ENCODE results near the gene UIMC1. TPM values are rescaled to one million over a fixed set of nuclear protein-coding genes. Genes with fewer than 3 reads are reported as not detected.
"Not testable (repeated sequence)": the region's sequence is repeated elsewhere in the genome, so short reads cannot be mapped to it uniquely, and the experiment has no call there.

Gene UIMC1
- total RNA-seq, 1 experiment from 2014 or later = 52.8 TPM

DNA sequence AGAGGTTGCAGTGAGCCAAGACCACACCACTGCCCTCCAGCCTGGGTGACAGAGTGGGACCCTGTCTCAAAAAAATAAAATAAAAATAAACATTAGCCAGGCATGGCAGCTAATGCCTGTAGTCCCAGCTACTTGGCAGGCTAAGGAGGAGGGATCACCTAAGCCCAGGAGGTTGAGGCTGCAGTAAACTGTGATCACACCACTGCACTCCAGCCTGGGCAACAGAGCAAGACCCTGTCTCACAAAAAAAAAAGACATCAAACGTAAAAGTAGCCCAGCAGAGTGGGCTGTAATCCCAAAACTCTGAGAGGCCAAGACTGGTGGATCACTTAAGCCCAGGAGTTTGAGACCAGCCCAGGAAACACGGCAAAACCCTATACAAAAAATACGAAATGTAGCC is 19.0 kb downstream of the UIMC1 start:
- Mint-ChIP-seq H3K4me1 (ENCODE audit: low read depth, unreplicated experiment) (no peaks in the 10 kb centered on the region), H3K27me3 (ENCODE audit: insufficient read depth, unreplicated experiment) (no peaks in the 10 kb centered on the region), H3K36me3 (ENCODE audit: insufficient read depth, unreplicated experiment) (peaks cover 23% of the 10 kb centered on the region), H3K4me3 (ENCODE audit: unreplicated experiment) (no peak overlapping the region), H3K27ac (ENCODE audit: unreplicated experiment) (no peak overlapping the region), H3K9me3 (ENCODE audit: unreplicated experiment) (no peaks in the 10 kb centered on the region)
- intact Hi-C loops (cut with micrococcal nuclease; ENCODE audit: unreplicated experiment) = no loop called here
- no peak for DNase-seq
- Histone ChIP-seq H3K4me1 (peaks cover 4% of the 10 kb centered on the region; the same call in 1 of the 2 replicates), H3K9me3 (peaks cover 3% of the 10 kb centered on the region; the same call in 1 of the 2 replicates), H3K27me3 (replicated peaks; ENCODE audit: control insufficient read depth, insufficient read depth, low read length) (no peaks in the 10 kb centered on the region), H3K4me3 (ENCODE audit: low read depth, low read length) (no peak overlapping the region), H3K36me3 (ENCODE audit: control insufficient read depth, insufficient read depth, low read length) (no peaks in the 10 kb centered on the region)
- TF ChIP-seq, protein P1, sequence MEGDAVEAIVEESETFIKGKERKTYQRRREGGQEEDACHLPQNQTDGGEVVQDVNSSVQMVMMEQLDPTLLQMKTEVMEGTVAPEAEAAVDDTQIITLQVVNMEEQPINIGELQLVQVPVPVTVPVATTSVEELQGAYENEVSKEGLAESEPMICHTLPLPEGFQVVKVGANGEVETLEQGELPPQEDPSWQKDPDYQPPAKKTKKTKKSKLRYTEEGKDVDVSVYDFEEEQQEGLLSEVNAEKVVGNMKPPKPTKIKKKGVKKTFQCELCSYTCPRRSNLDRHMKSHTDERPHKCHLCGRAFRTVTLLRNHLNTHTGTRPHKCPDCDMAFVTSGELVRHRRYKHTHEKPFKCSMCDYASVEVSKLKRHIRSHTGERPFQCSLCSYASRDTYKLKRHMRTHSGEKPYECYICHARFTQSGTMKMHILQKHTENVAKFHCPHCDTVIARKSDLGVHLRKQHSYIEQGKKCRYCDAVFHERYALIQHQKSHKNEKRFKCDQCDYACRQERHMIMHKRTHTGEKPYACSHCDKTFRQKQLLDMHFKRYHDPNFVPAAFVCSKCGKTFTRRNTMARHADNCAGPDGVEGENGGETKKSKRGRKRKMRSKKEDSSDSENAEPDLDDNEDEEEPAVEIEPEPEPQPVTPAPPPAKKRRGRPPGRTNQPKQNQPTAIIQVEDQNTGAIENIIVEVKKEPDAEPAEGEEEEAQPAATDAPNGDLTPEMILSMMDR (IDR thresholded peaks at IDR 0.05; ENCODE audit: insufficient read depth in 1 of 2, low read depth in 1 of 2, low read length in 1 of 2, severe bottlenecking in 1 of 2, unreplicated experiment in 1 of 2) = no peak
- ChIA-PET CTCF (no interaction called here), POLR2A (no interaction called here)
- BruUV-seq (replicated peaks) = no TSS peak

DNA sequence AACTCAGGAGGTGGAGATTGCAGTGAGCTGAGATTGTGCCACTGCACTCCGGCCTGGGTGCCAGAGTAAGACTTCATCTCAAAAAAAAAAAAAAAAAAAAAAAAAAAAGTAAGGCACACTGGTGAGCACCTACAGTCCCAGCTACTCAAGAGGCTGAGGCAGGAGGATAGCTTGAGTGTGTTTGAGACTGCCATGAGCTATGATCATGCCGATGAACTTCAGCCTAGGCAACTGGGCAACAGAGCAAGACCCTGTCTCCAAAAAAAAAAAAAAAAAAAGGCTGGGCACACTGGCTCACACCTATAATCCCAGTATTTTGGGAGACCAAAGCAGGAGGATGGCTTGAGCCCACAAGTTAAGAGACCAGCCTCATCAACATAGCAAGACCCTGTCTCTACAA is 20.3 kb downstream of the UIMC1 start:
- intact Hi-C loops (cut with micrococcal nuclease; ENCODE audit: unreplicated experiment) = no loop called here
- ChIA-PET CTCF (no interaction called here), POLR2A (no interaction called here)
- no peaks in the 10 kb centered on the region; the same call in 1 of the 2 replicates for H3K36me3 ChIP-seq (ENCODE audit: control insufficient read depth, insufficient read depth, low read length)
- Mint-ChIP-seq H3K27me3 (ENCODE audit: insufficient read depth, unreplicated experiment) (no peaks in the 10 kb centered on the region), H3K4me3 (ENCODE audit: unreplicated experiment) (no peak overlapping the region), H3K27ac (ENCODE audit: unreplicated experiment) (no peak overlapping the region), H3K4me1 (ENCODE audit: low read depth, unreplicated experiment) (no peaks in the 10 kb centered on the region), H3K9me3 (ENCODE audit: unreplicated experiment) (no peaks in the 10 kb centered on the region), H3K36me3 (ENCODE audit: insufficient read depth, unreplicated experiment) (peaks cover 29% of the 10 kb centered on the region)
- no peak overlapping the region for H3K4me3 ChIP-seq (ENCODE audit: low read depth, low read length)
- H3K9me3 ChIP-seq = peaks cover 3% of the 10 kb centered on the region; the same call in 1 of the 2 replicates
- no peaks in the 10 kb centered on the region for H3K27me3 ChIP-seq (replicated peaks; ENCODE audit: control insufficient read depth, insufficient read depth, low read length)
- no TSS peak for BruUV-seq (replicated peaks)
- no peak for DNase-seq
- TF ChIP-seq, protein P1 (IDR thresholded peaks at IDR 0.05; ENCODE audit: insufficient read depth in 1 of 2, low read depth in 1 of 2, low read length in 1 of 2, severe bottlenecking in 1 of 2, unreplicated experiment in 1 of 2) = no peak
- peaks cover 4% of the 10 kb centered on the region; the same call in 1 of the 2 replicates for H3K4me1 ChIP-seq

DNA sequence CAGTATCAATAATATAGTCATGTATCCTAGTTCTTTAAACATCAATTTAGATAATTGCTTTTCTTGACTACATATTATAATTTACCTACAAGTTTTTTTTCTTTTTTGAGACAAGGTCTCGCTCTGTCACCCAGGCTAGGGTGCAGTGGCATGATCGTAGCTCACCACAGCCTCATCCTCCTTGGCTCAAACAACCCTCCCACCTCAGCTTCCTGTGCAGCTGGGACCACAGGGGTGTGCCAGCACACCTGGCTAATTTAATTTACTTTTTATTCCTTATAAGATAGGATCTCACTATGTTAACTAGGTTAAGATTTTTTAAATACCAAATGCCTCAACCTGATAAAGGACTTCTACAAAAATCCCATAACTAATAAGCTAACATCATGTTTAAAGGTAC is 21.1 kb downstream of the UIMC1 start:
- intact Hi-C loops (cut with micrococcal nuclease; ENCODE audit: unreplicated experiment) = no loop called here
- Histone ChIP-seq H3K9me3 (peaks cover 3% of the 10 kb centered on the region; the same call in 1 of the 2 replicates), H3K27me3 (replicated peaks; ENCODE audit: control insufficient read depth, insufficient read depth, low read length) (no peaks in the 10 kb centered on the region), H3K4me1 (peaks cover 4% of the 10 kb centered on the region; the same call in 1 of the 2 replicates), H3K4me3 (ENCODE audit: low read depth, low read length) (no peak overlapping the region), H3K36me3 (ENCODE audit: control insufficient read depth, insufficient read depth, low read length) (no peaks in the 10 kb centered on the region; the same call in 1 of the 2 replicates)
- no peak overlapping the region for H3K27ac Mint-ChIP-seq (ENCODE audit: unreplicated experiment)
- TF ChIP-seq, protein P1 (IDR thresholded peaks at IDR 0.05; ENCODE audit: insufficient read depth in 1 of 2, low read depth in 1 of 2, low read length in 1 of 2, severe bottlenecking in 1 of 2, unreplicated experiment in 1 of 2) = no peak
- no TSS peak for BruUV-seq (replicated peaks)
- H3K27me3 Mint-ChIP-seq (ENCODE audit: insufficient read depth, unreplicated experiment) = no peaks in the 10 kb centered on the region
- ChIA-PET CTCF (interaction anchor here (0.7 kb wide), 1 partner anchor 147 kb away, joined by 3 read pairs; no protein-coding TSS in a partner anchor), POLR2A (no interaction called here)
- H3K4me1 Mint-ChIP-seq (ENCODE audit: low read depth, unreplicated experiment) = no peaks in the 10 kb centered on the region
- H3K4me3 Mint-ChIP-seq (ENCODE audit: unreplicated experiment) = no peak overlapping the region
- no peaks in the 10 kb centered on the region for H3K9me3 Mint-ChIP-seq (ENCODE audit: unreplicated experiment)
- peaks cover 32% of the 10 kb centered on the region for H3K36me3 Mint-ChIP-seq (ENCODE audit: insufficient read depth, unreplicated experiment)
- DNase-seq = no peak

DNA sequence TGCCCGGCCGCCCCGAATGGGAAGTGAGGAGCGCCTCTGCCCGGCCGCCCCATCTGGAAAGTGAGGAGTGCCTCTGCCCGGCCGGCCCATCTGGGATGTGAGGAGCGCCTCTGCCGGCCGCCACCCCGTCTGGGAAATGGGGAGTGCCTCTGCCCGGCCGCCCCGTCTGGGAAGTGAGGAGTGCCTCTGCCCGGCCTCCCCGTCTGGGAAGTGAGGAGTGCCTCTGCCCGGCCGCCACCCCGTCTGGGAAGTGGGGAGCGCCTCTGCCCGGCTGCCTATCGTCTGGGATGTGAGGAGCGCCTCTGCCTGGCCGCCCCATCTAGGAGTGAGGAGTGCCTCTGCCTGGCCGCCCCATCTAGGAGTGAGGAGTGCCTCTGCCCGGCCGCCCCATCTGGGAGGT is 22.4 kb downstream of the UIMC1 start:
- H3K27me3 Mint-ChIP-seq (ENCODE audit: insufficient read depth, unreplicated experiment); intact Hi-C loops (cut with micrococcal nuclease; ENCODE audit: unreplicated experiment); H3K27me3 ChIP-seq (replicated peaks; ENCODE audit: control insufficient read depth, insufficient read depth, low read length); H3K9me3 ChIP-seq; BruUV-seq (replicated peaks); H3K27ac Mint-ChIP-seq (ENCODE audit: unreplicated experiment); H3K36me3 ChIP-seq (ENCODE audit: control insufficient read depth, insufficient read depth, low read length); H3K9me3 Mint-ChIP-seq (ENCODE audit: unreplicated experiment); H3K4me1 ChIP-seq; CTCF ChIA-PET; POLR2A ChIA-PET; DNase-seq; H3K4me1 Mint-ChIP-seq (ENCODE audit: low read depth, unreplicated experiment); H3K4me3 ChIP-seq (ENCODE audit: low read depth, low read length); H3K4me3 Mint-ChIP-seq (ENCODE audit: unreplicated experiment): not testable (repeated sequence)
- peaks cover 46% of the 10 kb centered on the region for H3K36me3 Mint-ChIP-seq (ENCODE audit: insufficient read depth, unreplicated experiment)

DNA sequence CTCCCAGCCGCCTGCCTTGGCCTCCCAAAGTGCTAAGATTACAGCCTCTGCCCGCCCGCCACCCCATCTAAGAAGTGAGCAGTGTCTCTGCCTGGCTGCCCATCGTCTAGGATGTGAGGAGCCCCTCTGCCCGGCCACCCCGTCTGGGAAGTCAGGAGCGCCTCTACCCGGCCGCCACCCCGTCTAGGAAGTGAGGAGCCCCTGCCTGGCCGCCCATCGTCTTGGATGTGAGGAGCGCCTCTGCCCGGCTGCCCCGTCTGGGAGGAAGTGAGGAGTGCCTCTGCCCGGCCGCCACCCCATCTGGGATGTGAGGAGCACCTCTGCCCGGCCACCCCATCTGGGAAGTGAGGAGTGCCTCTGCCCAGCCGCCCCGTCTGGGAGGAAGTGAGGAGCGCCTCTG is 23.0 kb downstream of the UIMC1 start:
- DNase-seq; intact Hi-C loops (cut with micrococcal nuclease; ENCODE audit: unreplicated experiment); H3K4me3 ChIP-seq (ENCODE audit: low read depth, low read length); CTCF ChIA-PET; H3K27me3 Mint-ChIP-seq (ENCODE audit: insufficient read depth, unreplicated experiment); H3K4me1 Mint-ChIP-seq (ENCODE audit: low read depth, unreplicated experiment); H3K27me3 ChIP-seq (replicated peaks; ENCODE audit: control insufficient read depth, insufficient read depth, low read length); H3K9me3 ChIP-seq; POLR2A ChIA-PET; H3K4me3 Mint-ChIP-seq (ENCODE audit: unreplicated experiment); H3K36me3 ChIP-seq (ENCODE audit: control insufficient read depth, insufficient read depth, low read length); H3K9me3 Mint-ChIP-seq (ENCODE audit: unreplicated experiment); H3K4me1 ChIP-seq; H3K27ac Mint-ChIP-seq (ENCODE audit: unreplicated experiment); BruUV-seq (replicated peaks): not testable (repeated sequence)
- H3K36me3 Mint-ChIP-seq (ENCODE audit: insufficient read depth, unreplicated experiment) = peaks cover 51% of the 10 kb centered on the region

Measured in Caco-2 (cell line).